KG1 (cell line): ENCODE measurements around the gene FKBP14.
"Not testable (repeated sequence)": the region's sequence is repeated elsewhere in the genome, so short reads cannot be mapped to it uniquely, and the experiment has no call there.

ENCODE experiments used
- DNase-seq: peaks from one replicate; lab custom pipeline; 2025; lab: John Stamatoyannopoulos, UW

FKBP14 gene

GRCh38 chr7:29989257-29989995 lies 37.1 kb downstream of the FKBP14 start, which contains the start of gene SCRN1:
Gene SCRN1, minus strand, starts transcription at chr7:29989801. Its CDS starts 20,734 bp downstream, at chr7:29969067.
- DNase-seq = peak; percentile 63

GRCh38 chr7:29988424-29989256 lies 37.9 kb downstream of the FKBP14 start:
- peak; percentile 72 for DNase-seq

- DNase-seq = peak; percentile 49
Observed at GRCh38 chr7:29987811-29988317, 38.6 kb downstream of the FKBP14 start.

GRCh38 chr7:29987083-29987482 lies 39.4 kb downstream of the FKBP14 start:
- DNase-seq = no peak

GRCh38 chr7:29980151-29980550 lies 46.4 kb downstream of the FKBP14 start:
- no peak for DNase-seq

GRCh38 chr7:29977886-29978651 lies 48.4 kb downstream of the FKBP14 start:
- no peak for DNase-seq

- no peak for DNase-seq
Observed at GRCh38 chr7:29976673-29977415, 49.7 kb downstream of the FKBP14 start.

- DNase-seq = no peak
Observed at GRCh38 chr7:29976266-29976665, 50.2 kb downstream of the FKBP14 start.

GRCh38 chr7:29975561-29975960 lies 50.9 kb downstream of the FKBP14 start:
- DNase-seq = no peak

- DNase-seq = no peak
Observed at GRCh38 chr7:29974286-29974685, 52.2 kb downstream of the FKBP14 start.

GRCh38 chr7:29972315-29972669 lies 54.2 kb downstream of the FKBP14 start:
- no peak for DNase-seq

- no peak for DNase-seq
Observed at GRCh38 chr7:29971566-29972314, 54.8 kb downstream of the FKBP14 start.

- DNase-seq = no peak
Observed at GRCh38 chr7:29970158-29970557, 56.3 kb downstream of the FKBP14 start.

GRCh38 chr7:29969738-29970137 lies 56.8 kb downstream of the FKBP14 start:
- no peak for DNase-seq

GRCh38 chr7:29968683-29969395 lies 57.7 kb downstream of the FKBP14 start:
- DNase-seq = no peak

GRCh38 chr7:29965030-29965429 lies 61.5 kb downstream of the FKBP14 start:
- no peak for DNase-seq

GRCh38 chr7:29962035-29962434 lies 64.5 kb downstream of the FKBP14 start:
- DNase-seq = no peak

- DNase-seq = not testable (repeated sequence)
Observed at GRCh38 chr7:29961611-29962010, 64.9 kb downstream of the FKBP14 start.
